ENCODE measurements around the gene POU2F1.
"Not testable (repeated sequence)": the region's sequence is repeated elsewhere in the genome, so short reads cannot be mapped to it uniquely, and the experiment has no call there.

POU2F1 gene

GRCh38 chr1:167314671-167315070 is 94.0 kb downstream of the POU2F1 start:
- DNase-seq (ENCODE audit: low spot score): no peak

GRCh38 chr1:167317463-167317862 is 96.8 kb downstream of the POU2F1 start:
- DNase-seq (ENCODE audit: low spot score): no peak

GRCh38 chr1:167319206-167319605 is 98.5 kb downstream of the POU2F1 start:
- not testable (repeated sequence) for DNase-seq (ENCODE audit: low spot score)

GRCh38 chr1:167322483-167322882 is 101.8 kb downstream of the POU2F1 start:
- DNase-seq (ENCODE audit: low spot score): no peak

- no peak for DNase-seq (ENCODE audit: low spot score)
Observed at GRCh38 chr1:167325151-167325550, 104.5 kb downstream of the POU2F1 start.

GRCh38 chr1:167328306-167328815 is 107.7 kb downstream of the POU2F1 start:
- no peak for DNase-seq (ENCODE audit: low spot score)

- DNase-seq (ENCODE audit: low spot score): peak; percentile 85
Observed at GRCh38 chr1:167328816-167329483, 108.3 kb downstream of the POU2F1 start.

- DNase-seq (ENCODE audit: low spot score): peak; percentile 6
Observed at GRCh38 chr1:167330601-167331293, 110.1 kb downstream of the POU2F1 start.

GRCh38 chr1:167331650-167332049 is 111.0 kb downstream of the POU2F1 start:
- DNase-seq (ENCODE audit: low spot score): no peak

- DNase-seq (ENCODE audit: low spot score): no peak
Observed at GRCh38 chr1:167332503-167332902, 111.8 kb downstream of the POU2F1 start.

- DNase-seq (ENCODE audit: low spot score): no peak
Observed at GRCh38 chr1:167333124-167333523, 112.4 kb downstream of the POU2F1 start.

GRCh38 chr1:167333703-167334102 is 113.0 kb downstream of the POU2F1 start:
- DNase-seq (ENCODE audit: low spot score): no peak

- no peak for DNase-seq (ENCODE audit: low spot score)
Observed at GRCh38 chr1:167339405-167339804, 118.7 kb downstream of the POU2F1 start.

GRCh38 chr1:167342846-167343245 is 122.2 kb downstream of the POU2F1 start:
- no peak for DNase-seq (ENCODE audit: low spot score)

- no peak for DNase-seq (ENCODE audit: low spot score)
Observed at GRCh38 chr1:167344112-167344511, 123.4 kb downstream of the POU2F1 start.

- DNase-seq (ENCODE audit: low spot score): no peak
Observed at GRCh38 chr1:167344615-167345385, 124.1 kb downstream of the POU2F1 start.

- no peak for DNase-seq (ENCODE audit: low spot score)
Observed at GRCh38 chr1:167345386-167345733, 124.7 kb downstream of the POU2F1 start.

GRCh38 chr1:167357305-167357704 is 136.6 kb downstream of the POU2F1 start:
- DNase-seq (ENCODE audit: low spot score): no peak

- DNase-seq (ENCODE audit: low spot score): no peak
Observed at GRCh38 chr1:167359295-167359694, 138.6 kb downstream of the POU2F1 start.

- DNase-seq (ENCODE audit: low spot score): no peak
Observed at GRCh38 chr1:167360120-167360519, 139.4 kb downstream of the POU2F1 start.

GRCh38 chr1:167362638-167363037 is 142.0 kb downstream of the POU2F1 start:
- no peak for DNase-seq (ENCODE audit: low spot score)

- no peak for DNase-seq (ENCODE audit: low spot score)
Observed at GRCh38 chr1:167364826-167365225, 144.1 kb downstream of the POU2F1 start.

- no peak for DNase-seq (ENCODE audit: low spot score)
Observed at GRCh38 chr1:167365360-167365759, 144.7 kb downstream of the POU2F1 start.
